Mesenchymal stem cell (in vitro differentiated cells and primary cell): Measurements from ENCODE around the gene ZPLD1.

ENCODE experiments used
- DNase-seq: peaks from one replicate; pipeline ENCODE4 v3.0.0-alpha.2; 2013
- H2AFZ ChIP-seq: one replicate; pipeline ENCODE4 v1.6.1; 2013; ENCODE audit warnings: low read depth, mild to moderate bottlenecking, control low read depth, inconsistent platforms, low read length, moderate library complexity
- H2AK5ac ChIP-seq: 2 replicates; pipeline ENCODE4 v1.6.1; 2013; ENCODE audit warnings: low read length, moderate library complexity, mild to moderate bottlenecking, inconsistent platforms; ENCODE audit not compliant: severe bottlenecking
- H2BK120ac ChIP-seq: one replicate; pipeline ENCODE4 v1.6.1; 2013; ENCODE audit warnings: low read depth, mild to moderate bottlenecking, inconsistent platforms, low read length, moderate library complexity
- H2BK12ac ChIP-seq, 2 experiments: one replicate each; pipeline ENCODE4 v1.6.1; 2013; ENCODE audit warnings: inconsistent platforms in 2 of 2, low read length in 2 of 2, mild to moderate bottlenecking in 2 of 2, moderate library complexity in 2 of 2, control low read depth in 1 of 2
- H2BK15ac ChIP-seq: one replicate; pipeline ENCODE4 v1.6.1; 2013; ENCODE audit warnings: mild to moderate bottlenecking, low read depth, inconsistent platforms; ENCODE audit not compliant: poor library complexity, severe bottlenecking
- H2BK5ac ChIP-seq: 2 replicates; pipeline ENCODE4 v1.6.1; 2013; ENCODE audit warnings: low read depth, mild to moderate bottlenecking, low read length, control low read depth, inconsistent platforms; ENCODE audit not compliant: poor library complexity, severe bottlenecking
- H3K14ac ChIP-seq, 2 experiments: one replicate each; pipeline ENCODE4 v1.6.1; 2013; ENCODE audit warnings: inconsistent platforms in 2 of 2, low read length in 2 of 2, control low read depth in 1 of 2, mild to moderate bottlenecking in 1 of 2, moderate library complexity in 1 of 2
- H3K18ac ChIP-seq, 2 experiments: one replicate each; pipeline ENCODE4 v1.6.1; 2013; ENCODE audit warnings: inconsistent platforms in 2 of 2, low read length in 2 of 2, control low read depth in 1 of 2, low read depth in 1 of 2, mild to moderate bottlenecking in 1 of 2
- H3K23ac ChIP-seq, 2 experiments: one replicate each; pipeline ENCODE4 v1.6.1; 2013; ENCODE audit warnings: inconsistent platforms in 2 of 2, low read length in 2 of 2, mild to moderate bottlenecking in 2 of 2, moderate library complexity in 2 of 2, control low read depth in 1 of 2
- H3K27ac ChIP-seq: 2 replicates; pipeline ENCODE4 v1.5.1; 2013; ENCODE audit warnings: mild to moderate bottlenecking, moderate library complexity, low read length, control low read depth, inconsistent platforms; ENCODE audit not compliant: poor library complexity, severe bottlenecking
- H3K27me3 ChIP-seq, 2 experiments: 2 replicates each; pipeline versions ENCODE4 v1.6.1 to v1.7.0; 2013; ENCODE audit warnings: low read length in 2 of 2, mild to moderate bottlenecking in 2 of 2, moderate library complexity in 2 of 2, control low read depth in 1 of 2, inconsistent platforms in 1 of 2; ENCODE audit not compliant: control insufficient read depth in 1 of 2, insufficient read depth in 1 of 2
- H3K36me3 ChIP-seq, 2 experiments: 2 replicates each; pipeline versions ENCODE4 v1.6.1 to v1.7.0; 2013; ENCODE audit warnings: low read length in 2 of 2, control low read depth in 1 of 2, inconsistent platforms in 1 of 2, low read depth in 1 of 2, mild to moderate bottlenecking in 1 of 2; ENCODE audit not compliant: insufficient read depth in 2 of 2, control insufficient read depth in 1 of 2
- H3K4ac ChIP-seq, 2 experiments: one replicate each; pipeline ENCODE4 v1.6.1; 2013; ENCODE audit warnings: inconsistent platforms in 2 of 2, low read length in 2 of 2, mild to moderate bottlenecking in 2 of 2, moderate library complexity in 2 of 2, control low read depth in 1 of 2, low read depth in 1 of 2
- H3K4me1 ChIP-seq: 2 replicates; pipeline ENCODE4 v1.6.1; 2013; ENCODE audit warnings: low read depth, low read length, control low read depth; ENCODE audit not compliant: control insufficient read depth, insufficient read depth
- H3K4me2 ChIP-seq: 2 replicates; pipeline ENCODE4 v1.6.1; 2013; ENCODE audit warnings: low read length, mild to moderate bottlenecking, inconsistent platforms; ENCODE audit not compliant: poor library complexity, severe bottlenecking
- H3K4me3 ChIP-seq, 2 experiments: 2 replicates each; pipeline versions ENCODE4 v1.5.1 to v1.7.0; 2013; ENCODE audit warnings: low read length in 2 of 2, mild to moderate bottlenecking in 2 of 2, control low read depth in 1 of 2, low read depth in 1 of 2; ENCODE audit not compliant: insufficient read depth in 1 of 2
- H3K79me1 ChIP-seq: replicated peaks from 2 replicates; pipeline ENCODE4 v1.6.1; 2013; ENCODE audit warnings: mild to moderate bottlenecking, control low read depth, low read length, inconsistent platforms; ENCODE audit not compliant: poor library complexity, severe bottlenecking
- H3K9ac ChIP-seq: 2 replicates; pipeline ENCODE4 v1.7.0; 2013; ENCODE audit warnings: mild to moderate bottlenecking, low read length, moderate library complexity
- H3K9me3 ChIP-seq: 2 replicates; pipeline ENCODE4 v1.7.0; 2013; ENCODE audit warnings: mild to moderate bottlenecking, low read length; ENCODE audit not compliant: control insufficient read depth
- H4K8ac ChIP-seq: one replicate; pipeline ENCODE4 v1.6.1; 2013; ENCODE audit warnings: inconsistent platforms, mild to moderate bottlenecking, low read length, moderate library complexity
- H4K91ac ChIP-seq: one replicate; pipeline ENCODE4 v1.6.1; 2013; ENCODE audit warnings: mild to moderate bottlenecking, low read length, inconsistent platforms
- WGBS: methylation state at CpG from one replicate; pipeline ENCODE4 v1.1.7; 2013; ENCODE audit warnings: mixed read lengths; 5-methylcytosine and 5-hydroxymethylcytosine counted together

Gene ZPLD1

DNA sequence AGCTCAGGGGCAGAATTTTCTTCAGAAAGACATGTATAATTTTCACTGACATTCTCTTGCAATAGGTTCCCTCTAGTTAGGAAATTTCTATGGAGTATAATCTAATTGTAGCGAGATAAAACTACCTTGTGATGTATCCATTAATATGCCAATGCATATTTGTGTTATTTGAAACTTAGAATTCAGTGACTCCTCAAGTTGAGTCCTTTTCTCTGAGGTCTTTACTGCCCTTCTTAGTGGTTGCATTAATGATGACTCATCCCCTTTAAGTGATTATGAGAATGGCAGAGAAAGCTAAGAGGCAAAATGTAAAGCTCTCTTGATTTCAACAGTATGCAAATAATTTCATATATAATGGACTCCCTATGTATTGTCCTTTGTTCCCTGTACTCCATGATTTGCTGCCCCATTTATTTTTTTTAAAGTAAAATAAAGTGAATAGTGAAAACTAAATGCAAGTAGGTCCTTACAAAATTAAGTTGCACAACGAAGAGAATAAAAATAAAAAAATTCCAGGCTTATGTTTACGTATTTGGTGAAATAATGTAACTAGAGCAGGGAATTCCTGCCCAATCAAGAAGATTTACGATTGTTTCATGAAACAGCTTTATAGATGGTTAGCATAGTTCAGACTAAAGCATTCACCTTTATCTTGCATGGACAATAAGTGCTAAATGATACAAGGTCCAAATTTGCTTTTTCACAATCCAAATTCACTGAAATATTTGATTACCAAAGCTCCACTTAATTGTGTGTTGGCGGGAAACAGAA lies 78.1 kb downstream of the ZPLD1 start:
- Histone ChIP-seq H3K4ac (no peak overlapping the region), H3K9me3 (no peaks in the 10 kb centered on the region), H4K8ac (no peak overlapping the region), H4K91ac (no peak overlapping the region), H2AK5ac (no peak overlapping the region), H3K4me1 (no peaks in the 10 kb centered on the region), H3K79me1 (no peaks in the 10 kb centered on the region), H3K4me2 (no peak overlapping the region), H3K14ac (no peak overlapping the region), H2BK5ac (no peak overlapping the region), H3K27me3 (no peaks in the 10 kb centered on the region), H2BK12ac (no peak overlapping the region), H3K27ac (no peak overlapping the region), H2AFZ (no peak overlapping the region), H2BK15ac (no peak overlapping the region), H3K23ac (no peak overlapping the region), H3K9ac (no peak overlapping the region), H3K36me3 (no peaks in the 10 kb centered on the region), H3K4me3 (no peak overlapping the region), H3K18ac (no peak overlapping the region), H2BK120ac (no peak overlapping the region)
- WGBS: 93% methylated on average over 3 of the region's 5 CpGs
- peak; percentile 32 for DNase-seq

DNA sequence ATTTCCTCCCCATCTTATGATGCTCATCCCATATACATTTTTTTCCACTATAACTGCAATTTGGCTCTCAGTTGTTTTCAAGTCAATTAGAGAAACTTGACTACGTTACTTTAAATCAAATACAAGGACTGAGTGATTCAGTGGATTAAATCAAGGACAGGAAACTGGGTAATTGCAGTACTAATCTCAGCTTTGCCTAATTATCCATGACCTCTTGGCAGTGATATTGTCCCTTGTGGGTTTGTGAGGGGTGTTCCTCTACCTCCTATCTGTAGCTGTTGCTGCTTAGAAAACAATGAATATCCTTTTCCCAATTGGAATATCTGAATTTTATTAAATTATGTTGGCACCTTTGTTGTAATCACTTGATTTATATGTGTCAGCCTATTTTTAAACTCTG lies 79.4 kb downstream of the ZPLD1 start:
- H3K9ac ChIP-seq: no peak overlapping the region

DNA sequence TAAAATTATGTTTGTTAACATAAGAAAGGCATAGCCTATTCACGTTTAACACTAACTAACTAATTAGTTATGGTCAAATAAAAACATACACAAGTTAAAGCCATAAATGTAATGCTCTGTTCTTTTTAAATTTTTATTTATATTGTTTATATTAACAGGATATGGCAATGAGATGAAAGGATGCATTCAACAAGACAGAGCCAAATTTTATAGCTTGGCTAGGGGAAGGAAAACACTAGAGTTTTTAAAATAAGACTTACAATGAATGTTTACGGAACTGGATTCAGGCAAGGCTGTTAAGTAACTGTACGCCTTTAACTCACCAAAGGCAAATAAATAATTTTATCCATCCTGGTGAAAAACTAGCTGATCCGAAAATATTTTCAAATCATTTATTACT lies 86.4 kb downstream of the ZPLD1 start:
- Histone ChIP-seq H3K4me2 (no peak overlapping the region), H3K79me1 (no peaks in the 10 kb centered on the region), H2BK120ac (no peak overlapping the region), H2BK15ac (no peak overlapping the region), H3K36me3 (no peaks in the 10 kb centered on the region), H3K4me1 (no peaks in the 10 kb centered on the region), H3K27me3 (no peaks in the 10 kb centered on the region), H2AFZ (no peak overlapping the region), H3K9me3 (no peaks in the 10 kb centered on the region), H2AK5ac (no peak overlapping the region), H3K4me3 (no peak overlapping the region), H4K91ac (no peak overlapping the region), H2BK5ac (no peak overlapping the region), H3K27ac (no peak overlapping the region), H3K9ac (no peak overlapping the region), H3K14ac (no peak overlapping the region), H3K23ac (no peak overlapping the region), H3K4ac (no peak overlapping the region), H2BK12ac (no peak overlapping the region), H3K18ac (no peak overlapping the region), H4K8ac (no peak overlapping the region)
- whole genome bisulfite sequencing: no CpG with 5 or more reads among the region's 4 CpGs
- DNase-seq: no peak

More for the DNA sequence above, 79.4 kb downstream of the ZPLD1 start:
- Histone ChIP-seq H2BK12ac (no peak overlapping the region), H3K27ac (no peak overlapping the region), H3K27me3 (no peaks in the 10 kb centered on the region), H2BK120ac (no peak overlapping the region), H2AFZ (no peak overlapping the region), H2BK5ac (no peak overlapping the region), H3K4me2 (no peak overlapping the region), H4K8ac (no peak overlapping the region), H3K4ac (no peak overlapping the region), H3K18ac (no peak overlapping the region), H3K9me3 (no peaks in the 10 kb centered on the region), H3K14ac (no peak overlapping the region), H3K4me3 (no peak overlapping the region), H3K4me1 (no peaks in the 10 kb centered on the region), H3K79me1 (no peaks in the 10 kb centered on the region), H3K36me3 (no peaks in the 10 kb centered on the region), H2BK15ac (no peak overlapping the region), H3K23ac (no peak overlapping the region), H4K91ac (no peak overlapping the region), H2AK5ac (no peak overlapping the region)
- 43% methylated on average over 1 of the region's 1 CpG for WGBS
- DNase-seq: no peak

DNA sequence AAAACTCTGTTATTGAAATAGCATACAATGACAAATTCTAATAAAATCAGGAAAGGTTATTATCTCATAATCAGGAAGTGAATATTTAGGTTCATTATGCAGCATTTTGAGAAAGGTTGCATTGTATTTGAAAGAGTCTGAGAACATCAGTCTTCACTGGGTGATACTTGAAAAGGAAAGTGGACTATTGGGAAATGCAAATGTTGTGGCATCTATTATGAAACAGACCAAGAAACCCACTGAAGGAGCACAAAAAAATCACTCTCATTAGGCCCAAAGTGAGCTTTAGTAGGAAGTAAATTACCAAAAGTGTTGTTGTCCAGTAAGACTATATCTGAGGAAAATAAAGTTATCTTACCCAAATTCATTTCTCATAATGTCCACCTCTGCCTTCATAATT lies 90.8 kb downstream of the ZPLD1 start:
- Histone ChIP-seq H2BK15ac (no peak overlapping the region), H3K9me3 (no peaks in the 10 kb centered on the region), H3K14ac (no peak overlapping the region), H3K4me3 (no peak overlapping the region), H2AK5ac (no peak overlapping the region), H2BK5ac (no peak overlapping the region), H2BK120ac (no peak overlapping the region), H3K23ac (no peak overlapping the region), H3K4ac (no peak overlapping the region), H4K8ac (no peak overlapping the region), H2BK12ac (no peak overlapping the region), H2AFZ (no peak overlapping the region), H3K36me3 (no peaks in the 10 kb centered on the region), H3K79me1 (no peaks in the 10 kb centered on the region), H3K18ac (no peak overlapping the region), H4K91ac (no peak overlapping the region), H3K4me2 (no peak overlapping the region), H3K4me1 (no peaks in the 10 kb centered on the region), H3K27ac (no peak overlapping the region), H3K9ac (no peak overlapping the region), H3K27me3 (no peaks in the 10 kb centered on the region)
- DNase-seq: no peak
